HEK293 (cell line): Measurements from ENCODE around the gene CDCA5.
A peak's percentile ranks its signal among the peaks of the same experiment; 100 is the strongest.

Experiments used
- BCL11A ChIP-seq: fragments of 450-650 bp; formaldehyde crosslinking; IDR thresholded peaks from 2 replicates; pipeline ENCODE4 v1.5.1; 2016; ENCODE audit warnings: low read depth, missing biosample characterization, missing genetic modification characterization
- KLF10 ChIP-seq: fragments of 450-650 bp; IDR thresholded peaks from 2 replicates; pipeline ENCODE4 v1.5.1; 2018; ENCODE audit warnings: missing biosample characterization, mild to moderate bottlenecking, missing genetic modification characterization
- SP3 ChIP-seq: fragments of 450-650 bp; formaldehyde crosslinking; IDR thresholded peaks from 2 replicates; pipeline ENCODE4 v1.5.1; 2016; ENCODE audit warnings: missing biosample characterization, missing genetic modification characterization
- YY1 ChIP-seq: fragments of 450-650 bp; formaldehyde crosslinking; IDR thresholded peaks from 2 replicates; pipeline ENCODE4 v1.5.1; 2018; ENCODE audit warnings: missing biosample characterization, missing genetic modification characterization
- ZBTB10 ChIP-seq: fragments of 450-650 bp; formaldehyde crosslinking; IDR thresholded peaks from 2 replicates; pipeline ENCODE4 v1.5.1; 2016; ENCODE audit warnings: missing biosample characterization, missing genetic modification characterization
- ZBTB11 ChIP-seq: fragments of 450-650 bp; formaldehyde crosslinking; conservative IDR thresholded peaks from 2 replicates; pipeline ENCODE4 v1.5.1; 2016; ENCODE audit warnings: low read depth, missing biosample characterization, missing genetic modification characterization
- ZBTB17 ChIP-seq: fragments of 450-650 bp; formaldehyde crosslinking; IDR thresholded peaks from 2 replicates; pipeline ENCODE4 v1.5.1; 2016; ENCODE audit warnings: missing biosample characterization, missing genetic modification characterization
- ZBTB7A ChIP-seq: fragments of 450-650 bp; formaldehyde crosslinking; IDR thresholded peaks from 2 replicates; pipeline ENCODE4 v1.5.1; 2016; ENCODE audit warnings: low read depth, missing biosample characterization, missing genetic modification characterization
- ZEB2 ChIP-seq: fragments of 450-650 bp; formaldehyde crosslinking; IDR thresholded peaks from 2 replicates; pipeline ENCODE4 v1.5.1; 2016; ENCODE audit warnings: missing biosample characterization, missing genetic modification characterization
- ZNF10 ChIP-seq: fragments of 450-650 bp; formaldehyde crosslinking; IDR thresholded peaks from 2 replicates; pipeline ENCODE4 v1.5.1; 2017; ENCODE audit warnings: missing biosample characterization, missing genetic modification characterization
- ZNF2 ChIP-seq: fragments of 450-650 bp; formaldehyde crosslinking; IDR thresholded peaks from 2 replicates; pipeline ENCODE4 v1.5.1; 2016; ENCODE audit warnings: missing biosample characterization, missing genetic modification characterization
- ZNF391 ChIP-seq: fragments of 450-650 bp; formaldehyde crosslinking; IDR thresholded peaks from 2 replicates; pipeline ENCODE4 v1.5.1; 2016; ENCODE audit warnings: low read depth, missing biosample characterization, missing genetic modification characterization, borderline replicate concordance
- ZNF600 ChIP-seq: fragments of 450-650 bp; formaldehyde crosslinking; IDR thresholded peaks from 2 replicates; pipeline ENCODE4 v1.5.1; 2016; ENCODE audit warnings: missing biosample characterization, missing genetic modification characterization
- ZNF621 ChIP-seq: fragments of 450-650 bp; formaldehyde crosslinking; IDR thresholded peaks from 2 replicates; pipeline ENCODE4 v1.5.1; 2017; ENCODE audit warnings: missing biosample characterization, missing genetic modification characterization
- ZNF660 ChIP-seq: fragments of 450-650 bp; IDR thresholded peaks from 2 replicates; pipeline ENCODE4 v1.5.1; 2018; ENCODE audit warnings: missing biosample characterization, mild to moderate bottlenecking, missing genetic modification characterization
- ZNF843 ChIP-seq: fragments of 450-650 bp; formaldehyde crosslinking; IDR thresholded peaks from 2 replicates; pipeline ENCODE4 v1.5.1; 2016; ENCODE audit warnings: missing biosample characterization, missing genetic modification characterization
- TF ChIP-seq, protein P1 (sequence below): fragments of 450-650 bp; formaldehyde crosslinking; IDR thresholded peaks from 2 replicates; pipeline ENCODE4 v1.5.1; 2016; ENCODE audit warnings: missing biosample characterization, missing genetic modification characterization
- TF ChIP-seq, protein P2 (sequence below): fragments of 450-650 bp; formaldehyde crosslinking; IDR thresholded peaks from 2 replicates; pipeline ENCODE4 v1.5.1; 2016; ENCODE audit warnings: missing biosample characterization, missing genetic modification characterization

CDCA5 gene

GRCh38 chr11:65111744-65112545 lies 28.1 kb upstream of the CDCA5 start, which contains the start of gene TM7SF2 (continued):
- TF ChIP-seq ZBTB17 (tag by site-specific recombination) (peak; percentile 58; the same call in 1 of the 2 replicates), ZBTB7A (tag by site-specific recombination) (peak; percentile 83), BCL11A (0 out of 2 replicates have a peak, but pooled peaks have one; percentile 50), ZEB2 (peak; percentile 64), ZBTB11 (tag by site-specific recombination) (peak; percentile 24; the same call in 1 of the 2 replicates), KLF10 (peak; percentile 61; the same call in 1 of the 2 replicates), ZBTB10 (tag by site-specific recombination) (peak; percentile 41; the same call in 1 of the 2 replicates), ZNF391 (tag by site-specific recombination) (0 out of 2 replicates have a peak, but pooled peaks have one; percentile 31), ZNF10 (tag by site-specific recombination) (0 out of 2 replicates have a peak, but pooled peaks have one; percentile 44), YY1 (tag by site-specific recombination) (peak; percentile 29; the same call in 1 of the 2 replicates), SP3 (tag by site-specific recombination) (peak; percentile 74), ZNF600 (tag by site-specific recombination) (peak; percentile 62; the same call in 1 of the 2 replicates), ZNF660 (peak; percentile 56; the same call in 1 of the 2 replicates), ZNF621 (tag by site-specific recombination) (no peak), ZNF843 (tag by site-specific recombination) (peak; percentile 34; the same call in 1 of the 2 replicates), ZNF2 (0 out of 2 replicates have a peak, but pooled peaks have one; percentile 35)
- TF ChIP-seq, protein P1, sequence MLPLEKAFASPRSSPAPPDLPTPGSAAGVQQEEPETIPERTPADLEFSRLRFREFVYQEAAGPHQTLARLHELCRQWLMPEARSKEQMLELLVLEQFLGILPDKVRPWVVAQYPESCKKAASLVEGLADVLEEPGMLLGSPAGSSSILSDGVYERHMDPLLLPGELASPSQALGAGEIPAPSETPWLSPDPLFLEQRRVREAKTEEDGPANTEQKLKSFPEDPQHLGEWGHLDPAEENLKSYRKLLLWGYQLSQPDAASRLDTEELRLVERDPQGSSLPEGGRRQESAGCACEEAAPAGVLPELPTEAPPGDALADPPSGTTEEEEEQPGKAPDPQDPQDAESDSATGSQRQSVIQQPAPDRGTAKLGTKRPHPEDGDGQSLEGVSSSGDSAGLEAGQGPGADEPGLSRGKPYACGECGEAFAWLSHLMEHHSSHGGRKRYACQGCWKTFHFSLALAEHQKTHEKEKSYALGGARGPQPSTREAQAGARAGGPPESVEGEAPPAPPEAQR (tag by site-specific recombination), result no peak
- TF ChIP-seq, protein P2, sequence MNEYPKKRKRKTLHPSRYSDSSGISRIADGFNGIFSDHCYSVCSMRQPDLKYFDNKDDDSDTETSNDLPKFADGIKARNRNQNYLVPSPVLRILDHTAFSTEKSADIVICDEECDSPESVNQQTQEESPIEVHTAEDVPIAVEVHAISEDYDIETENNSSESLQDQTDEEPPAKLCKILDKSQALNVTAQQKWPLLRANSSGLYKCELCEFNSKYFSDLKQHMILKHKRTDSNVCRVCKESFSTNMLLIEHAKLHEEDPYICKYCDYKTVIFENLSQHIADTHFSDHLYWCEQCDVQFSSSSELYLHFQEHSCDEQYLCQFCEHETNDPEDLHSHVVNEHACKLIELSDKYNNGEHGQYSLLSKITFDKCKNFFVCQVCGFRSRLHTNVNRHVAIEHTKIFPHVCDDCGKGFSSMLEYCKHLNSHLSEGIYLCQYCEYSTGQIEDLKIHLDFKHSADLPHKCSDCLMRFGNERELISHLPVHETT, result no peak
